Fibroblast of the aortic adventitia (primary cell): Measurements from ENCODE around the gene FANCI. TPM values are rescaled to one million over a fixed set of nuclear protein-coding genes. Genes with fewer than 3 reads are reported as not detected.
A peak's percentile ranks its signal among the peaks of the same experiment; 100 is the strongest.

ENCODE experiments used
- DNase-seq: peaks from one replicate; pipeline ENCODE4 v3.0.0-alpha.2; 2010; ENCODE audit warnings: low read depth
- H3K4me3 ChIP-seq: 2 replicates; pipeline ENCODE4 v1.5.1; 2011; ENCODE audit warnings: low read depth, mild to moderate bottlenecking, control low read depth, low read length, moderate library complexity
- CTCF ChIP-seq: IDR thresholded peaks from 2 replicates; pipeline ENCODE4 v1.5.1; 2011; ENCODE audit warnings: mild to moderate bottlenecking, low read length, control low read depth, inconsistent platforms; ENCODE audit not compliant: insufficient read depth
- total RNA-seq: library from RNA; depleted of rRNA; stranded (reverse); fragments of >200 nt; gene quantifications from 2 replicates; pipeline ENCODE4 v1.2.3, GENCODE V29; 2012; ENCODE audit warnings: low replicate concordance

Gene FANCI
- total RNA-seq, 1 donor, result 57.8 TPM

- no peak for TF ChIP-seq CTCF
- no peak overlapping the region for H3K4me3 ChIP-seq
- DNase-seq, result peak; percentile 9
These were observed 60.2 kb downstream of the FANCI start for GRCh38 chr15:89303986-89304385.

GRCh38 chr15:89305395-89305794, 61.6 kb downstream of the FANCI start:
- no peak for TF ChIP-seq CTCF
- H3K4me3 ChIP-seq, result no peak overlapping the region
- DNase-seq, result no peak

- H3K4me3 ChIP-seq, result no peak overlapping the region
- no peak for TF ChIP-seq CTCF
- DNase-seq, result peak; percentile 44
These were observed 63.3 kb downstream of the FANCI start for GRCh38 chr15:89307046-89307587.

GRCh38 chr15:89307791-89308190, 64.0 kb downstream of the FANCI start:
- DNase-seq, result peak; percentile 13
- H3K4me3 ChIP-seq, result no peak overlapping the region
- TF ChIP-seq CTCF, result no peak

GRCh38 chr15:89308236-89308635, 64.5 kb downstream of the FANCI start:
- TF ChIP-seq CTCF, result no peak
- no peak overlapping the region for H3K4me3 ChIP-seq
- DNase-seq, result no peak

- no peak for TF ChIP-seq CTCF
- no peak overlapping the region for H3K4me3 ChIP-seq
These were observed 66.2 kb downstream of the FANCI start for GRCh38 chr15:89309993-89310392.

GRCh38 chr15:89315375-89315929, 71.7 kb downstream of the FANCI start:
- H3K4me3 ChIP-seq, result no peak overlapping the region
- no peak for TF ChIP-seq CTCF
- DNase-seq, result no peak

More at GRCh38 chr15:89309993-89310392, 66.2 kb downstream of the FANCI start:
- no peak for DNase-seq
